K562 (cell line): ENCODE measurements around the gene CISTR. TPM values are rescaled to one million over a fixed set of nuclear protein-coding genes. Genes with fewer than 3 reads are reported as not detected.

Experiments
- CBX3 ChIP-seq, 2 experiments: IDR thresholded peaks; 1 replicate in 1 of 2; 2 replicates in 1 of 2; pipeline ENCODE4 v1.6.1; 2012; ENCODE audit warnings: inconsistent platforms in 2 of 2, low read length in 2 of 2, borderline replicate concordance in 1 of 2, control low read depth in 1 of 2
- CTBP1 ChIP-seq: fragments of 450-650 bp; IDR thresholded peaks from 2 replicates; pipeline ENCODE4 v1.6.1; 2016; ENCODE audit warnings: borderline replicate concordance
- KLF16 ChIP-seq: IDR thresholded peaks from 2 replicates; pipeline ENCODE4 v1.6.1; 2016; ENCODE audit warnings: antibody characterized with exemption
- REST ChIP-seq, 2 experiments: fragments of 450-650 bp; formaldehyde crosslinking in 1 of 2; IDR thresholded peaks; 2 replicates each; pipeline versions ENCODE4 v1.4.0 to v1.6.1; 2014 to 2020; ENCODE audit warnings: mild to moderate bottlenecking in 2 of 2, borderline replicate concordance in 1 of 2, low read depth in 1 of 2
- SMARCA5 ChIP-seq: fragments of 450-650 bp; IDR thresholded peaks from 2 replicates; pipeline ENCODE4 v1.6.1; 2016
- TEAD1 ChIP-seq, 2 experiments: fragments of 450-650 bp in 1 of 2; sonication (generic) in 1 of 2; formaldehyde crosslinking; IDR thresholded peaks; 2 replicates each; pipeline versions ENCODE4 v1.4.0 to v1.8.0; 2020 to 2022; ENCODE audit warnings: mild to moderate bottlenecking in 2 of 2, missing genetic modification reagents in 1 of 2
- TEAD4 ChIP-seq, 2 experiments: sonication (generic) in 1 of 2; formaldehyde crosslinking in 1 of 2; IDR thresholded peaks; 2 replicates each; pipeline versions ENCODE4 v1.6.1 to v1.8.0; 2012 to 2022; ENCODE audit warnings: borderline replicate concordance in 1 of 2, inconsistent platforms in 1 of 2, low read length in 1 of 2, mild to moderate bottlenecking in 1 of 2, missing genetic modification reagents in 1 of 2
- UBTF ChIP-seq, 2 experiments: IDR thresholded peaks; 2 replicates each; pipeline ENCODE4 v1.6.1; 2012; ENCODE audit warnings: improper control_type of control experiment in 2 of 2, low read depth in 2 of 2, low read length in 2 of 2, borderline replicate concordance in 1 of 2
- ZBTB8A ChIP-seq: fragments of 450-650 bp; IDR thresholded peaks from 2 replicates; pipeline ENCODE4 v1.6.1; 2018; ENCODE audit warnings: mild to moderate bottlenecking, moderate library complexity; ENCODE audit not compliant: partially characterized antibody
- ZNF384 ChIP-seq: IDR thresholded peaks from 2 replicates; pipeline ENCODE4 v1.6.1; 2012; ENCODE audit warnings: low read depth, low read length, improper control_type of control experiment
- polyA plus RNA-seq, 8 experiments: library from polyadenylated mRNA; depleted of rRNA in 4 of 8; stranded (reverse) in 5 of 8; unstranded in 3 of 8; fragments of >200 nt; fragmentation: Nextera tagmentation in 2 of 8; fragmentation: Illumina TruSeq in 1 of 8; extraction: Ambion mirVana in 2 of 8; extraction: Trizol in 1 of 8; gene quantifications; 2 replicates each; pipeline versions ENCODE4 v1.2.1 to v1.2.3, GENCODE V29; 2011 to 2014; ENCODE audit warnings: inconsistent platforms in 1 of 8, missing spikeins in 1 of 8
- total RNA-seq, 7 experiments: library from RNA; depleted of rRNA in 6 of 7; stranded (reverse); fragments of >200 nt in 6 of 7; fragmentation: Illumina TruSeq in 2 of 7; extraction: Trizol in 2 of 7; gene quantifications; 2 replicates each; pipeline versions ENCODE4 v1.2.1 to v1.2.3, GENCODE V29; 2011 to 2021; ENCODE audit warnings: low replicate concordance in 1 of 7

Gene CISTR
- total and polyA plus RNA-seq, 9 of the 15 experiments (the other 6 are each of a cell fraction or from before 2014, with no cell fraction given): not detected

- TF ChIP-seq REST (IDR thresholded peaks at IDR 0.05; ENCODE audit: borderline replicate concordance): peak; percentile 90
- TF ChIP-seq REST (CRISPR knock-in tag; IDR thresholded peaks at IDR 0.05; ENCODE audit: low read depth): no peak
- TF ChIP-seq SMARCA5: no peak
- TF ChIP-seq TEAD1 (CRISPR knock-in tag; IDR thresholded peaks at IDR 0.05): peak in 1 of 2 experiments; percentile 85; a peak in 2 of 4 replicates
- TF ChIP-seq CBX3 (IDR thresholded peaks at IDR 0.05; ENCODE audit: borderline replicate concordance in 1 of 2, low read length in 2 of 2): peak in 1 of 2 experiments; percentile 68; a peak in 1 of 3 replicates
- peak; percentile 56; the same call in 1 of the 2 replicates for TF ChIP-seq TEAD4 (IDR thresholded peaks at IDR 0.05; ENCODE audit: low read length)
- TF ChIP-seq TEAD4 (CRISPR knock-in tag; IDR thresholded peaks at IDR 0.05; ENCODE audit: borderline replicate concordance): no peak
- peak; percentile 71 for TF ChIP-seq KLF16
- TF ChIP-seq UBTF (IDR thresholded peaks at IDR 0.05; ENCODE audit: borderline replicate concordance in 1 of 2, low read depth in 2 of 2, low read length in 2 of 2): 0 out of 4 replicates have a peak, but pooled peaks of 1 of the 2 experiments have one; percentile 21
- 0 out of 2 replicates have a peak, but pooled peaks have one; percentile 20 for TF ChIP-seq ZNF384
- TF ChIP-seq ZBTB8A: no peak
- peak; percentile 77 for TF ChIP-seq CTBP1
Observed at GRCh38 chr12:53746592-53747092, 5.1 kb downstream of the CISTR start (continued).
